Measurements from ENCODE around the gene FGF8. TPM values are rescaled to one million over a fixed set of nuclear protein-coding genes. Genes with fewer than 3 reads are reported as not detected.

FGF8 gene
- total RNA-seq, 1 donor from 2014 or later = not detected

- intact Hi-C loops (cut with DNase I) = no loop called here
- DNase-seq (ENCODE audit: low spot score) = no peak
Observed at GRCh38 chr10:101749047-101750016, 26.6 kb downstream of the FGF8 start.

- intact Hi-C loops (cut with DNase I) = no loop called here
- DNase-seq (ENCODE audit: low spot score) = no peak
Observed at GRCh38 chr10:101748496-101748895, 27.4 kb downstream of the FGF8 start.

- DNase-seq (ENCODE audit: low spot score) = no peak
- intact Hi-C loops (cut with DNase I) = no loop called here
Observed at GRCh38 chr10:101745074-101745696, 30.7 kb downstream of the FGF8 start.

- no peak for DNase-seq (ENCODE audit: low spot score)
- intact Hi-C loops (cut with DNase I) = no loop called here
Observed at GRCh38 chr10:101744267-101744666, 31.6 kb downstream of the FGF8 start.

GRCh38 chr10:101741938-101742337 is 34.0 kb downstream of the FGF8 start:
- no peak for DNase-seq (ENCODE audit: low spot score)

GRCh38 chr10:101736666-101737065 is 39.2 kb downstream of the FGF8 start:
- intact Hi-C loops (cut with DNase I) = no loop called here
- DNase-seq (ENCODE audit: low spot score) = no peak

More at GRCh38 chr10:101741938-101742337, 34.0 kb downstream of the FGF8 start:
- intact Hi-C loops (cut with DNase I) = no loop called here

- intact Hi-C loops (cut with DNase I) = no loop called here
- DNase-seq (ENCODE audit: low spot score) = no peak
Observed at GRCh38 chr10:101732096-101732495, 43.8 kb downstream of the FGF8 start.

GRCh38 chr10:101726115-101726387 is 49.9 kb downstream of the FGF8 start:
- intact Hi-C loops (cut with DNase I) = no loop called here

GRCh38 chr10:101725296-101726114 is 50.4 kb downstream of the FGF8 start:
- intact Hi-C loops (cut with DNase I) = no loop called here
- DNase-seq (ENCODE audit: low spot score) = no peak

More at GRCh38 chr10:101726115-101726387, 49.9 kb downstream of the FGF8 start:
- DNase-seq (ENCODE audit: low spot score) = no peak

GRCh38 chr10:101724446-101724845 is 51.5 kb downstream of the FGF8 start:
- intact Hi-C loops (cut with DNase I) = no loop called here
- no peak for DNase-seq (ENCODE audit: low spot score)

- no peak for DNase-seq (ENCODE audit: low spot score)
- intact Hi-C loops (cut with DNase I) = no loop called here
Observed at GRCh38 chr10:101723176-101723575, 52.7 kb downstream of the FGF8 start.

- intact Hi-C loops (cut with DNase I) = no loop called here
- no peak for DNase-seq (ENCODE audit: low spot score)
Observed at GRCh38 chr10:101721806-101722205, 54.1 kb downstream of the FGF8 start.

GRCh38 chr10:101720606-101721230 is 55.2 kb downstream of the FGF8 start:
- intact Hi-C loops (cut with DNase I) = no loop called here

More at GRCh38 chr10:101720606-101721230, 55.2 kb downstream of the FGF8 start:
- DNase-seq (ENCODE audit: low spot score) = no peak

Other genes with a start within 250 kb of the FGF8 start
- gene POLL, start 187.9 kb downstream of the FGF8 start, total RNA-seq = 18.8 TPM
- 17.5 TPM for gene DPCD, start 187.8 kb downstream of the FGF8 start, total RNA-seq
- 108 TPM for gene FBXW4, start 80.9 kb downstream of the FGF8 start, total RNA-seq
- gene NPM3, start 7.3 kb upstream of the FGF8 start, total RNA-seq = 8.9 TPM
- gene OGA, start 42.3 kb upstream of the FGF8 start, total RNA-seq = 77.6 TPM
- gene KCNIP2, start 67.7 kb upstream of the FGF8 start, total RNA-seq = 14.9 TPM